MM.1S (cell line): ENCODE data around the gene DAAM1.

Source experiments
- DNase-seq: peaks from one replicate; pipeline ENCODE4 v3.0.0-alpha.2; 2015
- H2AFZ ChIP-seq: fragments of 300-600 bp; sonication (generic); 2 replicates; pipeline ENCODE4 v1.6.0; 2016; ENCODE audit warnings: antibody characterized with exemption, low read length
- H3F3A ChIP-seq: fragments of 300-600 bp; sonication (generic); 2 replicates; pipeline ENCODE4 v1.6.1; 2016; ENCODE audit warnings: mild to moderate bottlenecking, antibody characterized with exemption, low read length, moderate library complexity, mixed read lengths; ENCODE audit not compliant: insufficient read depth
- H3K27ac ChIP-seq: fragments of 300-600 bp; sonication (generic); 2 replicates; pipeline ENCODE4 v1.5.1; 2016; ENCODE audit warnings: mild to moderate bottlenecking, low read length
- H3K27me3 ChIP-seq: fragments of 300-600 bp; sonication (generic); replicated peaks from 2 replicates; pipeline ENCODE4 v1.6.0; 2016; ENCODE audit warnings: low read length; ENCODE audit not compliant: insufficient read depth
- H3K36me3 ChIP-seq: fragments of 300-600 bp; sonication (generic); replicated peaks from 2 replicates; pipeline ENCODE4 v1.6.1; 2016; ENCODE audit warnings: mild to moderate bottlenecking, low read length, mixed read lengths; ENCODE audit not compliant: insufficient read depth
- H3K4me1 ChIP-seq: fragments of 300-600 bp; sonication (generic); 2 replicates; pipeline ENCODE4 v1.6.1; 2016; ENCODE audit warnings: low read length, mixed read lengths
- H3K4me2 ChIP-seq: fragments of 300-600 bp; sonication (generic); 2 replicates; pipeline ENCODE4 v1.6.0; 2016; ENCODE audit warnings: low read depth, low read length
- H3K4me3 ChIP-seq: fragments of 300-600 bp; sonication (generic); 2 replicates; pipeline ENCODE4 v1.5.1; 2016; ENCODE audit warnings: low read length, mixed read lengths
- H3K79me2 ChIP-seq: fragments of 300-600 bp; sonication (generic); 2 replicates; pipeline ENCODE4 v1.6.1; 2016; ENCODE audit warnings: mixed run types, low read length, mixed read lengths
- H3K9ac ChIP-seq: fragments of 300-600 bp; sonication (generic); 2 replicates; pipeline ENCODE4 v1.6.1; 2016; ENCODE audit warnings: low read length, mixed read lengths
- H3K9me2 ChIP-seq: fragments of 300-600 bp; sonication (generic); replicated peaks from 2 replicates; pipeline ENCODE4 v1.6.1; 2016; ENCODE audit warnings: mild to moderate bottlenecking, low read length, mixed read lengths; ENCODE audit not compliant: insufficient read depth
- H3K9me3 ChIP-seq: fragments of 300-600 bp; sonication (generic); replicated peaks from 2 replicates; pipeline ENCODE4 v1.6.1; 2016; ENCODE audit warnings: mild to moderate bottlenecking, low read length, mixed read lengths; ENCODE audit not compliant: insufficient read depth
- H4K20me1 ChIP-seq: fragments of 300-600 bp; sonication (generic); 2 replicates; pipeline ENCODE4 v1.6.1; 2016; ENCODE audit warnings: mild to moderate bottlenecking, low read length, moderate library complexity, mixed read lengths; ENCODE audit not compliant: insufficient read depth
- CTCF ChIP-seq: fragments of 300-600 bp; sonication (generic); IDR thresholded peaks from 2 replicates; pipeline ENCODE4 v1.5.1; 2016; ENCODE audit warnings: antibody characterized with exemption, low read length, mixed read lengths
- EZH2 ChIP-seq: fragments of 300-600 bp; sonication (generic); optimal IDR thresholded peaks from 2 replicates; pipeline ENCODE3; 2017; ENCODE audit warnings: low read depth, mild to moderate bottlenecking, antibody characterized with exemption, low read length, mixed read lengths
- EZH2phosphoT487 ChIP-seq: fragments of 300-600 bp; sonication (generic); IDR thresholded peaks from 2 replicates; pipeline ENCODE4 v1.6.1; 2018; ENCODE audit warnings: antibody characterized with exemption, low read length

Gene DAAM1

GRCh38 chr14:59204305-59204704 lies 15.8 kb downstream of the DAAM1 start:
- TF ChIP-seq CTCF, result no peak
- no peak for TF ChIP-seq EZH2phosphoT487
- no peak for TF ChIP-seq EZH2
- H3F3A ChIP-seq, result no peaks in the 10 kb centered on the region
- no peak overlapping the region for H3K27ac ChIP-seq
- H3K4me3 ChIP-seq, result no peak overlapping the region
- no peak for DNase-seq
- no peak overlapping the region for H3K4me2 ChIP-seq
- H3K27me3 ChIP-seq, result no peaks in the 10 kb centered on the region
- no peaks in the 10 kb centered on the region for H3K36me3 ChIP-seq
- no peak overlapping the region for H2AFZ ChIP-seq
- H3K4me1 ChIP-seq, result no peaks in the 10 kb centered on the region
- H3K79me2 ChIP-seq, result no peaks in the 10 kb centered on the region
- no peaks in the 10 kb centered on the region for H3K9me3 ChIP-seq
- no peak overlapping the region for H3K9ac ChIP-seq
- no peaks in the 10 kb centered on the region for H4K20me1 ChIP-seq
- no peaks in the 10 kb centered on the region for H3K9me2 ChIP-seq

GRCh38 chr14:59206892-59207291 lies 18.4 kb downstream of the DAAM1 start:
- Histone ChIP-seq H3K4me2 (no peak overlapping the region), H3K9me3 (no peaks in the 10 kb centered on the region), H3K79me2 (no peaks in the 10 kb centered on the region)

GRCh38 chr14:59207506-59207933 lies 19.1 kb downstream of the DAAM1 start:
- Histone ChIP-seq H3K9ac (no peak overlapping the region), H3K27ac (no peak overlapping the region), H3F3A (no peaks in the 10 kb centered on the region), H3K27me3 (no peaks in the 10 kb centered on the region), H3K4me3 (no peak overlapping the region), H3K36me3 (no peaks in the 10 kb centered on the region), H4K20me1 (no peaks in the 10 kb centered on the region), H3K9me2 (no peaks in the 10 kb centered on the region), H3K9me3 (no peaks in the 10 kb centered on the region), H3K79me2 (no peaks in the 10 kb centered on the region), H3K4me2 (no peak overlapping the region), H2AFZ (no peak overlapping the region), H3K4me1 (no peaks in the 10 kb centered on the region)
- TF ChIP-seq EZH2 (no peak), CTCF (no peak), EZH2phosphoT487 (no peak)
- DNase-seq, result no peak

More at GRCh38 chr14:59206892-59207291, 18.4 kb downstream of the DAAM1 start:
- no peak overlapping the region for H2AFZ ChIP-seq
- no peaks in the 10 kb centered on the region for H3K9me2 ChIP-seq
- no peak for DNase-seq
- H3K9ac ChIP-seq, result no peak overlapping the region
- H3K4me1 ChIP-seq, result no peaks in the 10 kb centered on the region
- no peak overlapping the region for H3K27ac ChIP-seq
- H3K4me3 ChIP-seq, result no peak overlapping the region
- H4K20me1 ChIP-seq, result no peaks in the 10 kb centered on the region
- H3F3A ChIP-seq, result no peaks in the 10 kb centered on the region
- H3K27me3 ChIP-seq, result no peaks in the 10 kb centered on the region
- TF ChIP-seq CTCF, result no peak
- no peak for TF ChIP-seq EZH2phosphoT487
- no peak for TF ChIP-seq EZH2
- H3K36me3 ChIP-seq, result no peaks in the 10 kb centered on the region
